Thyroid gland (tissue), 4 donors: ENCODE measurements around the gene SYNJ1. TPM values are rescaled to one million over a fixed set of nuclear protein-coding genes. Genes with fewer than 3 reads are reported as not detected.

Experiments
- DNase-seq, 2 donors: peaks; one replicate each; pipeline ENCODE4 v3.0.0-alpha.2; 2019
- H3K27ac ChIP-seq, 3 donors: fragments of 200-600 bp; sonication (generic); 1 replicate in 2 of 3; 2 replicates in 1 of 3; pipeline ENCODE4 v1.5.1; 2016 to 2019; ENCODE audit warnings: mild to moderate bottlenecking in 1 of 3, moderate library complexity in 1 of 3
- H3K27me3 ChIP-seq: fragments of 200-600 bp; sonication (generic); one replicate; pipeline ENCODE4 v1.5.1; 2019
- H3K36me3 ChIP-seq, 2 donors: fragments of 200-600 bp; sonication (generic); one replicate each; pipeline ENCODE4 v1.5.1; 2016 to 2019
- H3K4me1 ChIP-seq, 2 donors: fragments of 200-600 bp; sonication (generic); one replicate each; pipeline ENCODE4 v1.5.1; 2017 to 2019
- H3K4me3 ChIP-seq, 3 donors: fragments of 200-600 bp; sonication (generic); replicated peaks in 1 of 3; 1 replicate in 2 of 3; 2 replicates in 1 of 3; pipeline ENCODE4 v1.5.1; 2016; ENCODE audit warnings: mild to moderate bottlenecking in 1 of 3
- H3K9me3 ChIP-seq: fragments of 200-600 bp; sonication (generic); one replicate; pipeline ENCODE4 v1.5.1; 2017
- POLR2A ChIP-seq, 2 donors: fragments of 450-650 bp; IDR thresholded peaks; one replicate each; pipeline ENCODE4 v1.6.1; 2017; ENCODE audit warnings: antibody characterized with exemption in 2 of 2, mild to moderate bottlenecking in 2 of 2, moderate library complexity in 1 of 2
- WGBS, 2 donors: methylation state at CpG; one replicate each; pipeline ENCODE4 v1.1.5; 2017; 5-methylcytosine and 5-hydroxymethylcytosine counted together
- intact Hi-C: fragments of 100-400 bp; cut with DNase I; formaldehyde crosslinking; loops from one replicate; pipeline ENCODE4 v1.15.1; 2023
- total RNA-seq, 4 donors: library from RNA; depleted of rRNA; stranded (reverse); fragments of >200 nt; gene quantifications; one replicate each; pipeline ENCODE4 v1.2.3, GENCODE V29; 2016
- TF ChIP-seq, protein P1 (sequence below), 6 experiments: fragments of 200-600 bp in 3 of 6; fragments of 450-650 bp in 3 of 6; sonication (generic) in 3 of 6; IDR thresholded peaks; one replicate each; pipeline ENCODE4 v1.5.1; 2016 to 2019; ENCODE audit warnings: antibody characterized with exemption in 6 of 6, mild to moderate bottlenecking in 2 of 6, inconsistent platforms in 1 of 6, moderate library complexity in 1 of 6

Gene SYNJ1
- total RNA-seq, 4 donors from 2014 or later = 16.1 to 21.7 (median 17.7) TPM

DNA sequence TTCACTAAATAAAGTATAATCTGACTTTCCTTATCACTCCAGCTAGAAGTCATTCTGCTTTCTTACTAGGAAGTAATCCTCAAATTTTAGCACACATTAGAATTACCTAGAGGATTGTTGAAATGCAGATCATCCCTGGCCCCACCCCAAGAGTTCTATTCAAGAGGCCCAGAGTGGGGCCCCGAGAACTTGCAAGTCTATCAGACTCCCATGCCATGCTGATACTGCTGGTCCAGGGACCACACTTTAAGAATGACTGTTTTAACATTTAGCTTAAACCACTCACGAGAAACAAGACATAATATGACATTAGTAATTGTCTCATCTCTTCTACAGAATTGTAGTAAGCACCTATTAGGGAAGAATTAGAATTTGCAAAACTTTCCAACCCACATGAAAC is 7.7 kb upstream of the SYNJ1 start:
- no peak for DNase-seq
- H3K27ac ChIP-seq = no peak overlapping the region
- no peaks in the 10 kb centered on the region for H3K4me1 ChIP-seq
- peaks cover 3 to 7% of the 10 kb centered on the region in 2 donors for H3K36me3 ChIP-seq
- H3K4me3 ChIP-seq = no peak overlapping the region
- H3K27me3 ChIP-seq = no peaks in the 10 kb centered on the region
- intact Hi-C loops = no loop called here
- TF ChIP-seq, protein P1, sequence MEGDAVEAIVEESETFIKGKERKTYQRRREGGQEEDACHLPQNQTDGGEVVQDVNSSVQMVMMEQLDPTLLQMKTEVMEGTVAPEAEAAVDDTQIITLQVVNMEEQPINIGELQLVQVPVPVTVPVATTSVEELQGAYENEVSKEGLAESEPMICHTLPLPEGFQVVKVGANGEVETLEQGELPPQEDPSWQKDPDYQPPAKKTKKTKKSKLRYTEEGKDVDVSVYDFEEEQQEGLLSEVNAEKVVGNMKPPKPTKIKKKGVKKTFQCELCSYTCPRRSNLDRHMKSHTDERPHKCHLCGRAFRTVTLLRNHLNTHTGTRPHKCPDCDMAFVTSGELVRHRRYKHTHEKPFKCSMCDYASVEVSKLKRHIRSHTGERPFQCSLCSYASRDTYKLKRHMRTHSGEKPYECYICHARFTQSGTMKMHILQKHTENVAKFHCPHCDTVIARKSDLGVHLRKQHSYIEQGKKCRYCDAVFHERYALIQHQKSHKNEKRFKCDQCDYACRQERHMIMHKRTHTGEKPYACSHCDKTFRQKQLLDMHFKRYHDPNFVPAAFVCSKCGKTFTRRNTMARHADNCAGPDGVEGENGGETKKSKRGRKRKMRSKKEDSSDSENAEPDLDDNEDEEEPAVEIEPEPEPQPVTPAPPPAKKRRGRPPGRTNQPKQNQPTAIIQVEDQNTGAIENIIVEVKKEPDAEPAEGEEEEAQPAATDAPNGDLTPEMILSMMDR (IDR thresholded peaks at IDR 0.05) = no peak
- TF ChIP-seq POLR2A (IDR thresholded peaks at IDR 0.05) = no peak
- WGBS, 2 donors = 95 to 98% methylated on average over 2 of the region's 2 CpGs
- no peaks in the 10 kb centered on the region for H3K9me3 ChIP-seq

DNA sequence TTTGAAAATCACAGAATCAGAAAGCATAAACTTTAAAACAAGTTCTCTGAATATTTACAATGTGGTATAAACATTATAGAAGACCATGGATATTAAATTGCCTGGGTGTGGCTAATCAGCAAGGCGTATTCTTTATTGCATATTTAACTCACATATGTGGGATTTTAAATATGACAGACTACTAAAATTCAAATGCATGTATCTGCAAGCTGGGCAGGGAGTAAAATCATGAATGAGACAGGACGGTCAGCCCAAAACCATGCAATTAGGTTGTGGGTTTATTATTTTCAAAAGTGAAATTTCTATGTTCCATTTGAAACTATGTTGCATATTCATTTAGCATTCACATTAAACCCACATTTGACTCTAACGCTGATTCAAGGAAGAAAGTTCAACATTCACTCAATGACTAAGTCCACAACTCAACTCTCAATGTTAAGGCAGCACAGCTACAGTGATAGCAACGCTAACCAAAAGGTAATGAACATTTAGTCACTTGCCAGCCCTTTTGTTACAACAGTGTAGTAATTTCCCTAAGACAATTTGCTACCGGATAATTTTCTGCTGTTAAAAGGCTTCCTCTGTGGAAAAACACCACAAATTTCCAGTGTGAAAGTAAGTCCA is 6.3 kb upstream of the SYNJ1 start:
- TF ChIP-seq POLR2A (IDR thresholded peaks at IDR 0.05) = no peak
- TF ChIP-seq, protein P1 (IDR thresholded peaks at IDR 0.05) = no peak
- intact Hi-C loops = no loop called here
- Histone ChIP-seq H3K27ac (no peak overlapping the region), H3K27me3 (no peaks in the 10 kb centered on the region), H3K9me3 (no peaks in the 10 kb centered on the region), H3K4me1 (no peaks in the 10 kb centered on the region), H3K4me3 (no peak overlapping the region), H3K36me3 (peaks cover 3% of the 10 kb centered on the region in 2 donors)
- WGBS, 2 donors = 91 to 94% methylated on average over 5 of the region's 5 CpGs
- no peak for DNase-seq

DNA sequence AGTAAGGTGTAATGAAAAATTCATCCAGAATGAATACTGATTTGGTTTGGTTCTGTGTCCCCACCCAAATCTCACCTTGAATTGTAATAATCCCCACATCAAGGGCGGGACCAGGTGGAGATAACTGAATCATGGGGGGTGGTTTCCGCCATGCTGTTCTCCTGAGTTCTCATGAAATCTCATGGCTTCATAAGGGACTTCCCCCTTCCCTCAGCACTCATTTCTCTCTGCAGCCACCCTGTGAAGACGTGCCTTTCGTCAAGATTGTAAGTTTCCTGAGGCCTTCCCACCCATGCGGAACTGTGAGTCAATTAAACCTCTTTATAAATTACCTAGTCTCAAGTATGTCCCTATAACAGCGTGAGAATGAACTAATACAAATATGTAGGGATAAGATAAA is 5.5 kb upstream of the SYNJ1 start:
- intact Hi-C loops = no loop called here
- no peak overlapping the region for H3K27ac ChIP-seq
- 95 to 98% methylated on average over 6 of the region's 6 CpGs for WGBS, 2 donors
- TF ChIP-seq, protein P1 (IDR thresholded peaks at IDR 0.05) = no peak
- TF ChIP-seq POLR2A (IDR thresholded peaks at IDR 0.05) = no peak
- peaks cover 3% of the 10 kb centered on the region in 2 donors for H3K36me3 ChIP-seq
- no peaks in the 10 kb centered on the region for H3K27me3 ChIP-seq
- peaks cover 4 to 5% of the 10 kb centered on the region in 2 donors for H3K4me1 ChIP-seq
- H3K9me3 ChIP-seq = no peaks in the 10 kb centered on the region
- no peak for DNase-seq
- H3K4me3 ChIP-seq = no peak overlapping the region

DNA sequence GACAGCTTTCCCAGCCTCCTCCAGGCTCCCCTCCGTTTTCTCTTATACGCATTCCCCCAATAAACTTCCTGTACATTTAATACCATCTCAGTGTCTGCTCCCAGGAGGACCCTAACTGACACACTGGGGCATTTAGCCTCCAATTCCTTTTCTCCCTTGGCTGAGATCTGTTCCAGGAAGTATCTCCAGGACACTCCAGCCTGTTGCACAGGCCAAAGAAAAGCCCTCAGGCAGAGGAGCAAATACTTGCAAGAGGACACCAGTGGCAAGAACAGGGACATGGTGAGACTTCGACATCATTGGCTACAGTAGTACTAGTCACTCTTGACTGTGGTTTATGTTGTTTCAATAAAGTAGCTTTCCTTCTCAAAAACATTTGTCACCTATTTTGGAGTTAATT is 4.7 kb upstream of the SYNJ1 start:
- Histone ChIP-seq H3K4me1 (peaks cover 4 to 5% of the 10 kb centered on the region in 2 donors), H3K36me3 (peaks cover 3% of the 10 kb centered on the region in 2 donors), H3K4me3 (no peak overlapping the region), H3K27ac (no peak overlapping the region), H3K9me3 (no peaks in the 10 kb centered on the region), H3K27me3 (no peaks in the 10 kb centered on the region)
- no peak for DNase-seq
- intact Hi-C loops = no loop called here
- TF ChIP-seq POLR2A (IDR thresholded peaks at IDR 0.05) = no peak
- TF ChIP-seq, protein P1 (IDR thresholded peaks at IDR 0.05) = no peak
- WGBS, 2 donors = 90 to 91% methylated on average over 3 of the region's 3 CpGs

DNA sequence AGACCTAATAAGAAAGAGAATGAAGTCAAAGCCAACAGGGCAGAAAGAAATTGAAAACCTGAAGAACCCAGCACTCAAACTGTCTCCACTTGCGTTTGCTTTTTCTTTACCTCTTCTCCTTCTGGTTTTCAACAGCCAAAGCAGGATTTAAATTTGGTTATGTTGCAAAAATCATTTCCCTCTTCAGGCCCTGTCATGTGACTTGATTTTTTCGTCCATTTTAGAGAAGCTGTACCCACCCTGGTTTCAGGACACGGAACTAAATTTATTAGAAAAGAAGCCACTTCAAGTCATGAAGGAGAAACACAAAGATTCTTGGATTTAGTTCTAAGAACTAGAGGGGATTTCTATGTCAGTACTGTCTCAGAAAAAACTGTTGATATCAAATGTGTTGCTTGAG is 1.0 kb upstream of the SYNJ1 start:
- H3K27ac ChIP-seq = peak overlapping the region in 1 of 3 donors; percentile 83
- intact Hi-C loops = no loop called here
- H3K4me3 ChIP-seq = peak overlapping the region in 1 of 3 donors; percentile 70
- TF ChIP-seq POLR2A (IDR thresholded peaks at IDR 0.05) = no peak
- TF ChIP-seq, protein P1 (IDR thresholded peaks at IDR 0.05) = no peak
- WGBS, 2 donors = 48 to 56% methylated on average over 3 of the region's 3 CpGs
- no peak for DNase-seq
- H3K36me3 ChIP-seq = peaks cover 0 to 3% of the 10 kb centered on the region in 2 donors
- H3K27me3 ChIP-seq = no peaks in the 10 kb centered on the region
- H3K4me1 ChIP-seq = peaks cover 12 to 18% of the 10 kb centered on the region in 2 donors
- H3K9me3 ChIP-seq = no peaks in the 10 kb centered on the region
